Dedifferentiated amniotic fluid mesenchymal stem cell (primary cell): Measurements from ENCODE around the gene UGT1A8.
"Not testable (repeated sequence)": the region's sequence is repeated elsewhere in the genome, so short reads cannot be mapped to it uniquely, and the experiment has no call there.

Source experiments
- DNase-seq: peaks from one replicate; pipeline ENCODE4 v3.0.0-alpha.2; 2016; ENCODE audit errors: extremely low spot score

The UGT1A8 gene

GRCh38 chr2:233639860-233640259, 22.4 kb downstream of the UGT1A8 start:
- DNase-seq: no peak

DNA sequence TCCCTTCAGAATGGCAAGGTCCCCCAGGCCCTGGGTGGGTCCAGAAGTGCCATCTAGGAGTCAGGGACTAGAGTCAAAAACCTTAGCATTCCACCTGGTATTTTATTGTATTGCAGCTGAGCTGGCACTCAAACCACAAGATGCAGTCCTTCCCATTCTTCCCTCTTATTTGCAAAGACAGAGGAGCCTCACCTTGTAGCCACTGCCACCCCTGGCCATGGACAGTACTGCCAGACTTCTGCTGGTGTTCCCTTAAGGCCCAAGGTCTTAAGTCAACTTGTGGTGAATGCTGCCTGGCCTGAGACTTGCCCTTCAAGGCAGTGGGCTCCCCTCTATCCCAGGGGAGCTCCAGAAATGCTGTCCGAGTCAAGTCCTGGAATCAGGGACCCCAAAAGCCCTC, 25.7 kb downstream of the UGT1A8 start:
- no peak for DNase-seq

DNA sequence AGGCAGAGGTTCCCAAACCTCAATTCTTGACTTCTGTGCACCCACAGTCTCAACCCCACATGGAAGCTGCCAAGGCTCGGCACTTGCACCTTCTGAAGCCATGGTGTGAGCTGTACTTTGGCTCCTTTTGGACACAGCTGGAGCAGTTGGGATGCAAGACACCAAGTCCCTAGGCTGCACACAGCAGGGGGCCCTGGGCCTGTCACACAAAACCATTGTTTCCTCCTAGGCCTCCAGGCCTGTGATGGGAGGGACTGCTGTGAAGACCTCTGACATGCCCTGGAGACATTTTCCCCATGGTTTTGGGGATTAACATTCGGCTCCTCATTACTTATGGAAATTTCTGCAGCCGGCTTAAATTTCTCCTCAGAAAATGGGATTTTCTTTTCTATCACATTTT, 28.6 kb downstream of the UGT1A8 start:
- not testable (repeated sequence) for DNase-seq

DNA sequence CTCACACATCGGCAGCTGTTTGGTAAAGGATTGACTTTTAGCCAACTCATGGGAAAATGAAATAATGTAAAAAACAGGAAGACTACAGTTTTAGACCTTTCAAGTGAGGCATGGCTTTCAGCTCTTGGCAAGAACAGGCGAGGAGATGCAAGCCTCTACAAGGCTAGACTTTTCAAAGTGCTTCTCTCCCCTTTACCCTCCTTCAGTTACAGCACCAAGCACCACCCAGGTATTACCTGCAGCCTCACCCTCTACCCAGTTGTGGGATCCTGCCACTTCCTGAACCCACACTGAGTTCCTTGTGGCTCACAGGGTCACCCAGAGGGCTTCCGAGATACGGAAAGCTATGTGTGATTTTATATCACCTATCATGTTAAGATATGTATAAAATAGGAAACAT, 33.5 kb downstream of the UGT1A8 start:
- DNase-seq: no peak

GRCh38 chr2:233651430-233651829, 34.0 kb downstream of the UGT1A8 start:
- DNase-seq: no peak

DNA sequence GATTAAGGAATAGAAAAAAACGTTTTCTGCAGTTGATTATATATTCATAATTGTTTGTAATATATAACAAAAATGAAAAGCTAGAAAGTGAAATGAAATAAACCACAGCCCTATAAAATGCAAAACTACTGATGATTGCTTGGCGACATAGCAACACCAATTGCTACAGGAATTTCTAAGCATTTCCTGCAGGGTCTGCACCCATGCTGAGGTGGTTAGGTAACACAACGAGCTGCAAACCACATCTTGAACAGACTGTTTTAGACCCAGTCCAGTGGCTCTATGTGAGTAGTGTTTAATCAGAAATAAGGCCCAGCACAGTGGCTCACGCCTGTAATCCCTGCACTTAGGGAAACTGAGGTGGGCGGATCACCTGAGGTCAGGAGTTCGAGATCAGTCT, 37.1 kb downstream of the UGT1A8 start:
- no peak for DNase-seq

DNA sequence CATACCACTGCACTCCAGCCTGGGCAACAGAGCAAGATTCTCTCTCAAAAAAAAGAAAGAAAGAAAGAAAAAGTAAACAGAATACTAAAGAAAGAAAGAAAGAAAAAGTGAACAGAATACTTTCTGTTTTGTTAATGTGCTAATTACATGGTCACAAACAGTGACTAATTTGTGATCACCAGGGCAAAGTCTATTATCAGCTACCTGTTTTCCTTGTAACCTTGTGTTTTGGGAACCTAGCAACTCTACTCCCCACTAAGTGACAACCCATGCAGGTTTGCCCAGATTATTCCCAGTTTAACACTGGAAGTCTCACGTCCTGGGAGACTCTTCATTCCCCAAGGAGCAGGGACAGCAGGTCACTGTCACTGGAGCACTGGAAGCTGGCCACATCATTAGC, 37.6 kb downstream of the UGT1A8 start:
- no peak for DNase-seq

GRCh38 chr2:233655943-233656342, 38.5 kb downstream of the UGT1A8 start:
- DNase-seq: not testable (repeated sequence)

GRCh38 chr2:233656443-233656842, 39.0 kb downstream of the UGT1A8 start:
- no peak for DNase-seq

DNA sequence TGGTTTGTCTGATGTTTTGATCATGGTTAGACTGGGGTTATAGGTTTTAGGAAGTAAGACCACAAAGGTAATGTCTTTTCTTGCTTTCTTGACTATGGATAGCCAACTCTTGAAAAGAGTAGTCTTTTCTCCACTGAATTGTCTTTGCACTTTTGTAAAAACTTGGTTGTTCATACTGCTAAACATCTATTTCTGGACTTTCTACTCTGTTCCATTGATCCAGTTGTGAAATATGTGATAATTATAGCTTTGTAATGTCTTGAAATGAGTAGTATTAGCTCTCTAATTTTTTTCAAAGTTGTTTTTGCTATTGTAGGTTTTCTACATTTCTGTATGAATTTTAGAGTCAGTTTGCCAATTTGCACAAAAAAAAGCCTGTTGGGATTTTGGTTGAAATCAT, 41.2 kb downstream of the UGT1A8 start:
- no peak for DNase-seq

GRCh38 chr2:233663911-233664310, 46.5 kb downstream of the UGT1A8 start:
- no peak for DNase-seq

- no peak for DNase-seq
Measured at GRCh38 chr2:233668605-233669260, 51.3 kb downstream of the UGT1A8 start.

- DNase-seq: no peak
Measured at GRCh38 chr2:233671290-233672161, 54.1 kb downstream of the UGT1A8 start, which contains the start of gene UGT1A9. Gene UGT1A9, plus strand, starts transcription at chr2:233671898. Its CDS starts 37 bp downstream, at chr2:233671935.

DNA sequence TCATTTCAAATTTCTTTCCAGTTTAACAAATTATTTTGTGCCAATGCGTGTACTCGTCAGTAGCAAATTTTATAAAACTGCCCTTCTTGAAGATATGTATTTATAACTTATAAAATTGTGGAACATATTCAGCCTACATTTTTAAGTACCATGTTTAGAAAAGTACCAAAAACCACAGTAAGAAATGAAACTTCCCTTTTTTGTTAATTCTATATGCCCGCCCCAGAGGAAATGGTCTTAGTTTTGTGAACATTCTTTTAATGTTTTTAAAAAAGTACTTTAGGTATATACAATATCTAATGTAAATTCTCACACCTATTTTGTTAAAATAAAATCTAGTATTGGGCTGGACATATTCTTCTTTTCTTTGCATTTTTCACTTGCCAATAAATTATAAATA, 55.5 kb downstream of the UGT1A8 start:
- no peak for DNase-seq

GRCh38 chr2:233673896-233674295, 56.5 kb downstream of the UGT1A8 start:
- DNase-seq: no peak

GRCh38 chr2:233674314-233674713, 56.9 kb downstream of the UGT1A8 start:
- no peak for DNase-seq

GRCh38 chr2:233674995-233675394, 57.6 kb downstream of the UGT1A8 start:
- no peak for DNase-seq

DNA sequence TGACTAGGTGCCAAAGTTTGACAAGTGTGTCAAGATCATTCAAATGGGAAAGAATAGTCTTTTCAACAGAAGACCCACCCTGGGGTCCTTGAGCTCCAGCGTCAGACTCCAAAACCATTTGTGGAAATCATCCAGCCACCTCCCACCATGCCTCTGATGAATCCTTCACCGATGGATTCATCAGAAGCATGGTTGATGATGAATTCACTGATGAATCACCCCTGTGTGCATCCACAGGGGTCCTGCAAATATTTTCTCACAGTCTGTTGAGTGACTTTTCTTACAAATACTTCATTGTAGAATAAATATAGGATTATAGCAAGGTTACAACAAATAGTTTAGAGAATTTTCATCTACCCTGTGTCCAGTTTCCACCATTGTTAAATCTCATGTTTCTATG, 58.6 kb downstream of the UGT1A8 start:
- no peak for DNase-seq

DNA sequence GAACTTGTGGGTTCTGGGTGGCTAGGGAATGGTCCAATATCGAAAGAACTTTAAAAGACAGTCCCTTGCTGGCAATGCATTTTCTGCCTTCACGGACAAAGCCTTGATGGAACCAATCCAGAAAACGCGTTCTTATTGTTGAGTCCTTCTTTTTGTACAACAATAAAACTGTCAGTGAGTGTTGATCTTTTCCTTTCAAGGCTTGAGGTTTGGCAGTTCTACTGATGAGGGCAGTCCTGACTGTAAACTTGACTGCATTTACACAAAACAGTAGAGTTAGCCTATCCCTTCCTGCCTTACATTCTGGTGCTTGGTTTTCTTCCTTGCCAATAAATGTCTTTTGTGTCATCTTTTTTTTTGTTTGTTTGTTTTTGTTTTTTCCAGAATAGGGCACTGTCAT, 61.8 kb downstream of the UGT1A8 start:
- DNase-seq: no peak

DNA sequence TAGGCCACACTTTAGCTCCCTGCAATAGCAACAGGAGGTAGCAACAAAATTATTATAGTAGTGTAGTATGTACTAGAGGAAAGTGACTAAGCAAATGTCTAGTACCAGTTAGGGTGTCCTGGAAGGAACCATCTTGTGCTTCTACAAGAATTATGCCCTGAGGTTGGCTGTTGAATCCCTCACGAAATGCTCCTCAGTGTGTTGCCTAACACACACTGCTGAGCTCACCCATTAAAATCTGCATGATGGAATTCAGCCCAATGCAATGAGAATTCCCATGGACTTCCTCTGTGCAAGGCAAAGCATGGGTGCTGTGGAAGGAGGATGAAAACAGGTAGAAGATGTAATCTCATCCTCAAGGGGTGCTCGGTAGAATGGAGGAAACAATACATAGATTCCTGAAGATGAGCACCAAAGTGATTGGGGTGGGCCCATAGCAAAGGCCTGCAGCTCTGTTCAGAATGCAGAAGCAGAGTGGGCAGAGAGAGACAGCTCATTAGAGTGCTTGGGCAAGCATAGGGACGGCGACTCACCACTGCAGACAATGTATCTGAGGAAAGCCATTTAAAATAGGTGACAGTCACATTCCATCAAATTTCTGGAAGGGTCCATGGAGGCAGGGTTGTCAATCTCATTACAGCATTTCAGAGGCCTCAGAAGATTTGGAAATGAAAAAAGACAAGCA, 63.1 kb downstream of the UGT1A8 start:
- DNase-seq: no peak

DNA sequence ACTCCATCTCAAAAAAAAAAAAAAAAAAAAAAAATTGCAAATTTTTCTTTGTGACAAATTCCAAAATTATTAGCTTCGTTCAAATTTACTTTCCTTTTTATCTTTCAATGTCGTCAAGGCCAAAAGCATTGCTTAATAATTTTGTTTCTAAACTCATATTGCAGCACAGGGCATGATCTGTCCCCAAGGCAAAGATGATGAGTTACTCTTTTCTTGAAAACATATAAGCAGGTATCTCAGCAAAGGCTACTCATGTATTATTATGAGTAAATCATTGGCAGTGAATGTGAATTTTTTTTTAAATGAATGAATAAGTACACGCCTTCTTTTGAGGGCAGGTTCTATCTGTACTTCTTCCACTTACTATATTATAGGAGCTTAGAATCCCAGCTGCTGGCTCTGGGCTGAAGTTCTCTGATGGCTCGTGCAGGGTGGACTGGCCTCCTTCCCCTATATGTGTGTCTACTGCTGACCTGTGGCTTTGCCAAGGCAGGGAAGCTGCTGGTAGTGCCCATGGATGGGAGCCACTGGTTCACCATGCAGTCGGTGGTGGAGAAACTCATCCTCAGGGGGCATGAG, 64.2 kb downstream of the UGT1A8 start, which contains the start of gene UGT1A7:
Gene UGT1A7, plus strand, starts transcription at position 381 of the 579 bp plus-strand sequence. Its CDS starts 37 bp downstream, at position 418.
- DNase-seq: no peak

DNA sequence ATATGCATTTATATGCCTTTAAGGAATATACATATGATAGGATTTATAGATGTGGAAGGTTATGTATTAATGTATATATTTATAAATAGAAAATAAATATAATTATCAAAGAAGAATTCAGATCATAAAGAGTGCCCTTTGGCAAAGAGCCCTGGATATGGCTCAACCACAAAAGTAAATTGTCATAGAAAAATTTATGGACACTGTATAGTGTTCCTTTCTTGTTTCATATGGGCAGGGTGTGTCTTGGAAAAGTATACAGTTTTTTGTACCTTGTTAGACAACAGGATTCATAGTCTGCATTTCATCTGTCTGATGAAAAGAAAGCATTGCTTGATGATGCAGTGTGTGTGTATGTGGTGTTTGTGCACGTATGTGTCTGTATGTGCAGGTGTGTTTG, 67.2 kb downstream of the UGT1A8 start:
- no peak for DNase-seq
